GM10847 (cell line): ENCODE measurements around the gene XPNPEP1.

Source experiments
- POLR2A ChIP-seq: IDR thresholded peaks from 2 replicates; pipeline ENCODE4 v1.6.1; 2011; ENCODE audit not compliant: insufficient read length; ENCODE audit errors: extremely low read depth

Gene XPNPEP1

DNA sequence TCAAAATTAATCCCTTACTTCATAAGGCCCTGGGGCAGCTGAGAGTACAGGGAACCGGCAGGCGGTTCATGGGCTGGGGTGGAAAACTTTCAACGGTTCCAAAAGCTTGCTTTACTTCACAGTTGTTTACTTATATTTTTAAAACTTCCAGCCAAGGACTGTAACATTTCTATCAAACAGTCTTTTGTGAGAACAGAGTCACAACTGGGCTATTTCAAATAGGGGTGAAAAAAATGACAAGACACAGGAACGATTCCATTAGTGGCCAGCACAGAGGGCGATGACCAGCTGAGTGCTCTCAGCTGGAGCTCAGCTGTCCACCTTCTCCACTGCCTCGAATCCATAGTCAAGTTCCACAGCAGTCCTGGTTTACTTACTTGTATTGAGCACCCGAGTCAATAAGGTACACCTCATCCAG lies 48.2 kb downstream of the XPNPEP1 start:
- TF ChIP-seq POLR2A = no peak

DNA sequence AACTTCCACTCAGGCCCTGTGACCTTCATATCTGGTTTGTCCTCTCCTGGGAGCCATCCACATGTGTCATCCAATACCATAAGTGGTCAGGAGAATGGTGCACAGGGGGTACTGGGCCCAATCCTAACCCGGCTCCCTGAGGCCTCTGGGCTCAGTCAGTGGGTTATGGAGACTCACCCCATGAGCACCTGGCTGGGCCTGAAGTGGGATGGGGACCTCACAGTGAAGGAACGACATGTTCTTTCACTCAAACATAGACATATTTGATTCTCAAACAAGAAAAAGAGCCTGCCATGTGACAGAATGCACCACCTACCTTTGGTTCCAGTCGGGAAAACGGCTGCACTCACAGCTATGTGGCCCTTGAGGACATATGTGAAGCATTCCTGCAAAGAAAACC lies 51.8 kb downstream of the XPNPEP1 start:
- no peak for TF ChIP-seq POLR2A

DNA sequence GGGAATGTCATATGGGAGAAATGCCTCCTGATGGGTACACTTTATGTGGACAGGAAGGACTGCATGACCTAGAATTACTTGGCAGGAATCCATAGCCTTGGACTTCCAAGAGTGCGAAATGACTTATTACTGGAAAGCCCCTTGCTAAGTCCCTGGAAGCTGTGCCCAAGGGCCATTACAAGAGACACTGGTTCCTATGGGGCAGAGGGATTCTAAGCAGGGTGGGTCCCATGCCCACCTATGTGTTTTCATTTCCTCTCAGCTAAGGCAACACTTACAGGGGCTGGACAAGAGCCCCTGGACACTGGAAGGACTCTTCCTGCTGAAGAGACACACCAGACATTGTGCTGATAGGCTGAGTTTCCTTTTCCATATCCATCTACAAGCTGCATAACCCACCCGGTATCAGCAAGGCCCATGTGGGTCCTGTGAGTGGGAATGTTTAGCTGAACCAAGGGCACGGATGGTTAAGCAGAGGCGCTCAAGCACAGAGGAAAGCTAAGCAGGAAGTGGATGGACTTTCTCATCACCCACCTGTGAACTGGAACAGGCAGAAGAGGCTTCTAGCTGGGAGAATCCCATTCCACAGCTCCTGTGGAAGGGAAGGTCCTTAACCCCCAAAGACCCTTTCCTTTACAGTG lies 56.2 kb downstream of the XPNPEP1 start:
- TF ChIP-seq POLR2A = no peak

DNA sequence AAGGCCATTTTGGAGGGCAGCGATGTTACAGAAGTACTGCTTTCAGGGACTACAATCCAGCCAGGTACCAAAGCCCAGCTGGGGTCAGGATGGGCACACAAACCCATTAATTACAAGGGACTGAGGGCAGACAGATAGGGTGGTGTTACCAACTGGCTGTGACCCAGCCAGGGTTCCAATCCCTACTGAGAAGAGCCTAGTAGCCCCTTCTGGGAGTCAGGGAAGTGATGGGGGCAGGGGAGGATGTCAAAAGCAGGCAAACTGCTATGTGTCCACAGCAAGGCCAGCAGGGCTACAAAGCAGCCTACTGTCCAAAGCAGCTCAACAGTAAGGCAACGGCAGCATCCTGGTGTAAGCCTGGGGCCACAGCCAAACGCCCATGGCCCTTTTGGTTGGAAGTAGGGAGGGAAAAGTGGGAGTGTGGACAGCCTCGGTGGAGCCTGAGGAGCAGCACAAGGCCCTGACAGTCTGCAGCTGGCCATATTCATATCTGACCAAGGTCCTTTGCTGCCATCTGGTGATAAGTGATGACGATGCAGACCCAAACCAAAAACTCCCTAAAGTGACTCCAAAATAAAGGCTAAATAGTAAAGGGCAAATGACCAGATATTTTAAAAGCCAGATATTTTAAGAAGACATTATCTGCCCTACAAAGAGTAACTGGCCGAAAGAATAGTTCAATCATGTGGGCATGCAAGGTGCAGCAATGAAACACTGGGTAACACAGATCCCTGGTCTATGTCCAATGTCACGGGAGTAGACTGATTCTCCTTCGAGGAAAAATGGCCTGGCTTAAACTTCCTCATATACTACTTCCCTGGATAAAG lies 56.9 kb downstream of the XPNPEP1 start:
- TF ChIP-seq POLR2A = no peak

DNA sequence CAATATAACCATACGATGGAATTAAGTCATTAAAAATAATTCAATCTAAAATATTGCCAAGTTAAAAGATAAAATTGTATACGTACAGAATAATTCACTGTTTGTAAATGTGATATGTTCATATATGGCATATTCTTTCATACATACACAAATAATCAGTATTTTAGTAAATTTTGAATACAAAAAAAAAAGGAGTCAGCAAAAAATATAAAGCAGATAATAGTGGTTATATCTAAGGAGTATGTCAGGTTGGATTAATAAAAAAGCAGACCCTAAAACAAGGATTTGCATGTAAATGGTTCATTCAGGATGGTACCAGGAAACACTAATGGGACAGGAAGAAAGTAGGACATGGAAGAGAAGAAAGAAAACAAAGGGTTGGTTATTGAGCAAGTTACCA lies 59.5 kb downstream of the XPNPEP1 start:
- no peak for TF ChIP-seq POLR2A

DNA sequence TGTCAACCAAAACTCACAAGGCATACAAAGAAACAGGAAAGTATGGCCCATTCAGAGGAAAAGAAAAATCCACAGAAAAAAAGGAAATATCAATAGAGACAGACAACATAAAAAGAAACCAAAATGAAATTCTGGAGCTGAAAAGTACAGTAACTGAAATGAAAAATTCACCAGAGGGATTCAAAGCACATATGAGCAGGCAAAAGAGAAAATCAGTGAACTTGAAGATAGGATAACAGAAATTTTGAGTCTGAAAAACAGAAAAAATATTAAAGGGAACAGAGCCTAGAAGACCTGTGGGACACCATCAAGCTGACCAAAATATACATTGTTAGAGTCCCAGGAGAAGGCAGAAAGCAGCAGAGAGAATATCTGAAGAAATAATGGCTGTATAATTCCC lies 60.6 kb downstream of the XPNPEP1 start:
- no peak for TF ChIP-seq POLR2A

DNA sequence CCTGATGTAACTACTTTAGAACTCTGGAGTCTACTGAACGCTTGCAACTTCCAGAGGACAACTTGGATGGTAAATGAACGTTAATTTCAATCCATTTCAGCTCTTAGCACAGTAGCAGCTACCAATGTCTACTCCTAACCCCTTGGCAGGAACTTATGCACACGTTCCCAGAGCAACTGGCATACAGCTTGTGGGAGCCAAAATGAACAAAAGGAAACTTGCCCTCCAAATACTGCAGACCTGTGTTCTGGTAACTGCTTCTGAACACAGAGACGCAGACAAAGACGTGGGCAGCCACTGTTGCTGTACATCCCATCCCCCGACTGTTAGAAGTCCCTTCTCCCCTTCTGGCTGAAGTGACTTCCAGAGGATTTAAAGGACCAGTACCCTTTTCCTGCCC lies 61.3 kb downstream of the XPNPEP1 start:
- no peak for TF ChIP-seq POLR2A

DNA sequence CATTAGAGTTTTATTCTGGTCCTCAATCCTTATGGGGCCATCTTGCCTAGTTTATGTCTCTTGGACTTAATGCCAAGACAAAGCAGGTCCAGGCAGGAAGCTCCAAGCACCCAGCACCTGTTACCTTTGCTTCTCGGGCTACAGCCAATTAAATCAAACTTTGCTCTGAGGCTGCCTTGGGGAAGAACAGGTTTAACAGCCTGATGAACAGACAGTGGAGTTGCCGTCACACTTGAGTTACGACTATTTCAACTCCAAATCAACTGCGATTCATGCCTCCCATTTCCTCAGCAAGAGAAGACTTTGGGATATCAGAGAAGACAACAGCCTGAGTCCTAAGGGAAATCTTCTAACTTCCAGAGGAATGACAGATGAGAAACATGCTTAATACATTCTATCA lies 62.2 kb downstream of the XPNPEP1 start:
- no peak for TF ChIP-seq POLR2A

DNA sequence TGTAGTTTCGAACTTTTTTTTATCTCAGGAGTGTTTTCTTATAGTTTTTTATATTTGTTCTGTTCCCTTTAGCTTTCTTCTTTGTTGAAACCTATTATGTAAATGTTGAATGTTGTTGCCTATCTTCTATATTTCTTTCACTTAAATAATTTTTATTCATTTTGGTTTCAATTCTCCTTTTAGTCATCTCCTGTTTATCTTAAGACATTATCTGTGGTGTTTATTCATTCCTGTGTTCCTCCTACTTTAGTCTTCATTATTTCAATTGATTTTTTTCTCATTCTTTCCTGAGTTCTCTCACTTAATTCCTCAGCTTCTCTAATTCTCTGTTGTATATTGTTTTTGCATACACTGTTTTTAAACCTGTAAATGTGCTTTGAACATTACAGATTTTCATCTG lies 64.1 kb downstream of the XPNPEP1 start:
- no peak for TF ChIP-seq POLR2A

DNA sequence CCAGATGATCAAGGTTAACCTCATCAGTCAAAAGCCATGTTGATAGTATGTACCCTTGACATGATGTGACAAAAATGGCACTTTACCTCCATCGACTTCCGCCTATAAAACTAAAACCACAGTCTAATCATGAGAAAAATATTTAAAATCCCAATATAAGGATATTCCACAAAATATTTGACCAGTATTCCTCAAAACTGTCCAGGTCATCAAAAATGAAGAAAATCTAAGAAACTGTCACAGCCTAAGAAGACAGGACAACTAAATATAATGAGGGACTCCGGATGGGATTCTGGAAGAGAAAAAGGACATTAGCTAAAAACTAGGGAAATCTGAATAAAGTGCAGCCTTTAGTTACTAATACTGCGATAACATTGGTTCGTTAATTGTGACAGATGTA lies 67.6 kb downstream of the XPNPEP1 start:
- TF ChIP-seq POLR2A = no peak

DNA sequence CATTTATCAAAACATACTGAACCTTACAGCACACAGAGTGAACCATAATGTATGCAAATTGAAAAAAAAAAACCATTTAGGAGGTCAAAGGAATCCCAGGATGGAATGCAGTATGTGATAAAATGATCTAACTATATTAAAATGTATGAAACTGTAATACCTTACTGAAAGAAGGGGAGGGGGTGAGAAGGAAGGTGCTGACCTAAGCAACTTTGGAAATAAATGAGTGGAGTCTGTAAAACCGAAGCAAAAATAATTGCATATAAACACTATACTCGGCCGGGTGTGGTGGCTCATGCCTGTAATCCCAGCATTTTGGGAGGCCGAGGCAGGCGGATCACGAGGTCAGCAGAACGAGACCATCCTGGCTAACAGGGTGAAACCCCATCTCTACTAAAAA lies 69.4 kb downstream of the XPNPEP1 start:
- no peak for TF ChIP-seq POLR2A

DNA sequence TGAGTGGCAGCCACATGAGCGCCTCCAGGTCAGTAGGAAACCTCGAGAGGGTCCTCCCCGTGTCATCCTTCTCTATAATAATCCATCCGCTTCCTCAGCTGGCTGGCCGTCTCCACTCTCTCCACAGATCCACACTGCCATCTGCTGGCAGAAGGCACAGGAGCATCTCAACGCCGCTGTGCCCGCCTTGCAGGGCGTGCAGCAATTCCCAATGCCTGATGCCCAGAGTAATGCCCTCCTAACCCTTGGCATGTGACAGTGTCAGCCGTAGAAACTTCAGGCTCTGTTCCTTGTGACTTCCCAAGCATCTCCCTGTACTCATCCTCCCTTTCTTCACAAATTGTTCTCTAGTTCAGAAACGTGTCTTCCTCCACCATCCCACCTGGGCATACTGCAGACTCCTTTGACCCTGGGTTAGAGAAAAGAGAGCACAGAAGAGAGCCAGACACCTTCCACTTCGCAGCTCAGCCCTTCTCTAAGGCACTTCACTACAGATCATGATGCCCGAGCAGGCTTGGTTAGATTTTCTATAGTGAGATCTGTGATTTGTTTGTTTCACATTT lies 70.8 kb downstream of the XPNPEP1 start:
- TF ChIP-seq POLR2A = no peak

DNA sequence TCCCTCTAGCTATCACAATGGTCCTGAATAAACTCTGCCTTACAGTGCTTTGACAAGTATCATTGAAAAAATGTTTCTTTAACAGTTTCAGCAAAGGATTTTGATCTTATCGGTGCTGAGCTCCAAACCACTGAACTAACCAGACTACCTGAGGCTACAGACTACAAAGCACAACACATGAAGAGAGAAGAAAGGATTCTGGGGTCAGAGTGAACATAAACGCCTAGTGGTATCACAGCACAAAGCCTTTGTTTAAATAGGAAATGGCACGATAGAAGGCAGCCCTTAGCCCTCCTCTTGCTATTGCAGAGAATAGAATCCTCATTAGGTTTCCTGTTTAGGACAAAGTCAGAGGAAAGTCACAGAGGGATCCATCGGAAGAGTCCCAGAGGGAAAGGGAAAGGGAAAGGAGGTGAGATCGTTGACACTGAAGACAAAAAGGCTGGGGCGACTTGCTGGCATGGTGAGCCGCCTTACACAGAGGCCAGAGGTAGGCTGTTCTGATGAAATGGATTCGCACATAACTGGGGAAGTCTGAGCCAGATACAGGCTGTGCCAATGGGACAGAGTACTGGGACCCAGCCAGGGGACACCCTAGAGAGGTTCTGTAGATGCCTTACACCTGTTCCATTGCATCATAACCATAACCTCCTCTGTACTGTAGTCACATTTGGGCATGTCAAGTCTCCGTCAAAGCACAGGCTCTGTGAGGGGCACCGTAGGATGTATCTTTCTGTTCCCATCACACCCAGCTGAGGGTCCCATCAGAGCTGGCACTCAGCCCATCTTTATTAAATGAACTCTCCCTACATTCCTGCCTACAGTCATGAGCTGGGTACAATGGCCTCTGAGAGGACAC lies 71.5 kb downstream of the XPNPEP1 start:
- no peak for TF ChIP-seq POLR2A

DNA sequence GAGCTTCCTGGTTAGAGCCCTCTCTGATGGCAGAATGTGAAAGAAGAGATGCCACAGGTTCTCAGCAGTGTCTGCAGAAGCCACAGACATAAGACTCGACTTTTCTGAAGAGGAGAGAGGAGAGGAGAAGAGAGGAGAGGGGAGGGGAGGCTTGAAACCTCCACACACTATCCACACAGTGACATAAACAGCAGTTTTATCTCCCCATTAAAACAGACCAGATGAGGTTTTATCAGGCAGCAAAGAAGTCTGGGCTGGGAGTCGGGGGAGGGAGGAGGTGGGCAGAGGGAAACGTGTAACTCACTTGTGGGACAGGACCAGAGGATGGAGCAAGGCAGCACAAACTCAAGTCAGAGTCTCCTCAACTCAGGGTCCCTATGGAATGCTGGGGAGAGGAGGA lies 76.5 kb downstream of the XPNPEP1 start:
- TF ChIP-seq POLR2A = no peak

DNA sequence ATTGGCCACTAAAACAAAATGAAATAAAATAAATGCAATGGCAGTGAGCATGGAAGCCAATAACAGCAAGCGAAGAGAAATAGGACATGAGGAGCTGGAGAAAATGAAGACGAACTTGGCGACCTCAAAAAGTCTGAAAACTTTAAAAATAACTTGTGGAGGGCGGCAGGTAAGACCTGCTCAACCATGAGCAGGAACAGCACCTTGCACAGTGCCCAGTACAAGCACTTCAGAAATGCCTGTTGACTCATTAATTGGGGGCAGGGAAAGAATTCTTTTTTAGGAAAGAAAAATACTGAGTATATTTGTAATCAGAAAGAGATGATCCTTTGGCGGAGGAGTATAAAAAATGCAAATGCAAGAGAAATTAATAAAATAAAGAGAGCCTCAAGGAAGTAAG lies 78.0 kb downstream of the XPNPEP1 start:
- TF ChIP-seq POLR2A = no peak
